ENCODE measurements around the gene GRHL3. TPM values are rescaled to one million over a fixed set of nuclear protein-coding genes. Genes with fewer than 3 reads are reported as not detected.

Gene GRHL3
- total and polyA plus RNA-seq, 2 donors (not counting 3 experiments of a cell fraction or from before 2014, with no cell fraction given): not detected

DNA sequence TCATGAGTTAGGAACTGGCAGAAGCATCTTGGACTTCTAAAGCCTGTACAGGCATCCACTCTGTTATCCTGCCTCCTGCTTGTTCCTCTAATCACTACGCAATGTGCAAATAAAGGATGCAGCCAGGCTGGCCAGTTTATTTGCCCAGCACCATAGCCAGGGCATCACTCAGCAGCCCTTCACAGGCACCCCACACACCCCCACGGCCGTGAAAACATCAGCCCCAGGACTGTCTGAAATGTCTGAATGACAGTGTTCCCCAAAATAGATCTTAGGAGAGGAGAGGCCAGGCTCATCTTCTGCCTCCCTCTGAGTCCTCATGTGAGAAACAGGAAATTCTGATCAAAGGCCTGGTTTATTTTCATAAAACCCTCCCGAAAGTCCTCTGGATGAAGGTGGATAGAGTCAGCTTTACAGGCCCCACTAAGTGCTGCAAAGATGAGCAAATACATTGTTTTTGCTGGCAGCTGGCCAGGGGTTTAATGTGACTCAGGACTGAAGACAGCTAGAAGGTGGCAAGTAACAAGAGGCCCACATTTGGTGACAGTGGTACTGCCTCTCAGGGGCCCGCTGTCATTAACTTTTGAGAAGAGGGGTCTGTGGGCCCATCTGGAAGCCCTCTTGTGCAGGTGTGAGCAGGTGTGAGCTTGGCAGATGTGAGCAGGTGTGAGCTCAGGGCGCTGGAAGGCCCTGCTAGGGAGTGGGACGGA, 32.9 kb downstream of the GRHL3 start:
- TF ChIP-seq POLR2A (IDR thresholded peaks at IDR 0.05; ENCODE audit: low read depth, low read length): no peak
- TF ChIP-seq, protein P1, sequence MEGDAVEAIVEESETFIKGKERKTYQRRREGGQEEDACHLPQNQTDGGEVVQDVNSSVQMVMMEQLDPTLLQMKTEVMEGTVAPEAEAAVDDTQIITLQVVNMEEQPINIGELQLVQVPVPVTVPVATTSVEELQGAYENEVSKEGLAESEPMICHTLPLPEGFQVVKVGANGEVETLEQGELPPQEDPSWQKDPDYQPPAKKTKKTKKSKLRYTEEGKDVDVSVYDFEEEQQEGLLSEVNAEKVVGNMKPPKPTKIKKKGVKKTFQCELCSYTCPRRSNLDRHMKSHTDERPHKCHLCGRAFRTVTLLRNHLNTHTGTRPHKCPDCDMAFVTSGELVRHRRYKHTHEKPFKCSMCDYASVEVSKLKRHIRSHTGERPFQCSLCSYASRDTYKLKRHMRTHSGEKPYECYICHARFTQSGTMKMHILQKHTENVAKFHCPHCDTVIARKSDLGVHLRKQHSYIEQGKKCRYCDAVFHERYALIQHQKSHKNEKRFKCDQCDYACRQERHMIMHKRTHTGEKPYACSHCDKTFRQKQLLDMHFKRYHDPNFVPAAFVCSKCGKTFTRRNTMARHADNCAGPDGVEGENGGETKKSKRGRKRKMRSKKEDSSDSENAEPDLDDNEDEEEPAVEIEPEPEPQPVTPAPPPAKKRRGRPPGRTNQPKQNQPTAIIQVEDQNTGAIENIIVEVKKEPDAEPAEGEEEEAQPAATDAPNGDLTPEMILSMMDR (IDR thresholded peaks at IDR 0.05; ENCODE audit: extremely low read depth in 1 of 2, insufficient read depth in 1 of 2, low read depth in 1 of 2, low read length in 2 of 2): no peak
- TF ChIP-seq EZH2 (IDR thresholded peaks at IDR 0.05; ENCODE audit: borderline replicate concordance, low read depth, low read length, severe bottlenecking): no peak
- no peak for TF ChIP-seq POLR2AphosphoS5 (IDR thresholded peaks at IDR 0.05; ENCODE audit: insufficient read depth, low read depth, low read length)
- TF ChIP-seq, protein P2, sequence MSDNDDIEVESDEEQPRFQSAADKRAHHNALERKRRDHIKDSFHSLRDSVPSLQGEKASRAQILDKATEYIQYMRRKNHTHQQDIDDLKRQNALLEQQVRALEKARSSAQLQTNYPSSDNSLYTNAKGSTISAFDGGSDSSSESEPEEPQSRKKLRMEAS (IDR thresholded peaks at IDR 0.05; ENCODE audit: insufficient read depth, insufficient read length): no peak
- no peak for TF ChIP-seq JUN (IDR thresholded peaks at IDR 0.05; ENCODE audit: borderline replicate concordance, insufficient read depth, insufficient read length, low read depth)
- no peaks in the 10 kb centered on the region for H3K36me3 ChIP-seq (ENCODE audit: control insufficient read depth in 2 of 2, extremely low read depth in 1 of 2, insufficient read depth in 2 of 2, low read length in 2 of 2)
- BruUV-seq (replicated peaks): no TSS peak
- no peak overlapping the region for H3K27ac ChIP-seq (ENCODE audit: insufficient read depth, low read depth, low read length)
- no peak overlapping the region for H3K4me3 ChIP-seq (replicated peaks in 1 of 3; ENCODE audit: insufficient read depth in 1 of 3, low read depth in 1 of 3, low read length in 3 of 3)
- H3K9ac ChIP-seq (replicated peaks; ENCODE audit: extremely low read depth, insufficient read depth, low read length): no peak overlapping the region
- H3K79me2 ChIP-seq (ENCODE audit: control insufficient read depth, insufficient read depth, low read length): no peaks in the 10 kb centered on the region
- H3K9me3 ChIP-seq (replicated peaks; ENCODE audit: control insufficient read depth, insufficient read depth, low read length): no peaks in the 10 kb centered on the region
- H4K20me1 ChIP-seq (replicated peaks; ENCODE audit: control insufficient read depth, extremely low read depth, insufficient read depth, low read length): no peaks in the 10 kb centered on the region
- no peak overlapping the region for H2AFZ ChIP-seq (ENCODE audit: low read depth, low read length)
- dilution Hi-C loops (cut with MboI; ENCODE audit: extremely low pct_ligation_motif_present, low sequenced_read_pairs): no loop called here
- no peaks in the 10 kb centered on the region for H3K9me1 ChIP-seq (replicated peaks; ENCODE audit: control insufficient read depth, extremely low read depth, insufficient read depth, low read length)
- no peak for DNase-seq (ENCODE audit: low read depth, low spot score)
- H3K27me3 ChIP-seq (ENCODE audit: control insufficient read depth in 2 of 2, insufficient read depth in 2 of 2, low read length in 2 of 2): peaks cover 0 to 2% of the 10 kb centered on the region in 2 experiments
- CTCF ChIA-PET: no interaction called here
- no peaks in the 10 kb centered on the region for H3K4me1 ChIP-seq (ENCODE audit: control insufficient read depth, extremely low read depth, insufficient read depth, low read length)
- POLR2A ChIA-PET: no interaction called here
- FAIRE-seq: no peak
- intact Hi-C loops (cut with micrococcal nuclease): no loop called here
- no peak overlapping the region for H3K4me2 ChIP-seq (ENCODE audit: insufficient read depth, low read length)
